HEK293 (cell line): Measurements from ENCODE around the gene ALS2.

Experiments used
- CTCF ChIA-PET: fragments of 350-600 bp; formaldehyde crosslinking; extraction: SDS; loops from one replicate; lab custom pipeline; 2021; ENCODE audit warnings: antibody characterized with exemption; lab: Yijun Ruan, JAX
- POLR2A ChIA-PET: fragments of 300-600 bp; formaldehyde crosslinking; extraction: SDS; loops from one replicate; lab custom pipeline; 2020; ENCODE audit warnings: antibody characterized with exemption, inconsistent platforms; lab: Yijun Ruan, JAX
- H3K27ac ChIP-seq: fragments of 200-500 bp; sonication (Bioruptor generic); 2 replicates; pipeline ENCODE4 v1.5.1; 2014; ENCODE audit warnings: low read depth, low read length, control low read depth, inconsistent platforms; ENCODE audit errors: extremely low read depth
- H3K36me3 ChIP-seq, 2 experiments: fragments of 200-500 bp in 1 of 2; sonication (Bioruptor generic) in 1 of 2; 1 replicate in 1 of 2; 2 replicates in 1 of 2; pipeline ENCODE4 v1.5.1; 2014 to 2017; ENCODE audit warnings: inconsistent platforms in 2 of 2, low read length in 2 of 2; ENCODE audit not compliant: control insufficient read depth in 2 of 2, insufficient read depth in 1 of 2
- H3K4me1 ChIP-seq: fragments of 200-500 bp; sonication (Bioruptor generic); 2 replicates; pipeline ENCODE4 v1.5.1; 2014; ENCODE audit warnings: mild to moderate bottlenecking, low read length, inconsistent platforms; ENCODE audit not compliant: control insufficient read depth, insufficient read depth
- H3K4me3 ChIP-seq: 2 replicates; pipeline ENCODE4 v1.5.1; 2011; ENCODE audit warnings: low read depth, mild to moderate bottlenecking, control low read depth, low read length, moderate library complexity
- H3K9me3 ChIP-seq: fragments of 200-500 bp; sonication (Bioruptor generic); 2 replicates; pipeline ENCODE4 v1.5.1; 2014; ENCODE audit warnings: low read depth, low read length, inconsistent platforms; ENCODE audit not compliant: control insufficient read depth, insufficient read depth
- EGR2 ChIP-seq: fragments of 450-650 bp; formaldehyde crosslinking; IDR thresholded peaks from 2 replicates; pipeline ENCODE4 v1.5.1; 2016; ENCODE audit warnings: low read depth, missing biosample characterization, missing genetic modification characterization
- GFI1B ChIP-seq: fragments of 450-650 bp; formaldehyde crosslinking; IDR thresholded peaks from 2 replicates; pipeline ENCODE4 v1.5.1; 2016; ENCODE audit warnings: missing biosample characterization, missing genetic modification characterization
- KLF17 ChIP-seq: fragments of 450-650 bp; formaldehyde crosslinking; IDR thresholded peaks from 2 replicates; pipeline ENCODE4 v1.5.1; 2016; ENCODE audit warnings: missing biosample characterization, missing genetic modification characterization
- KLF8 ChIP-seq: fragments of 450-650 bp; formaldehyde crosslinking; IDR thresholded peaks from 2 replicates; pipeline ENCODE4 v1.5.1; 2016; ENCODE audit warnings: missing biosample characterization, missing genetic modification characterization
- SCRT2 ChIP-seq: fragments of 450-650 bp; formaldehyde crosslinking; IDR thresholded peaks from 2 replicates; pipeline ENCODE4 v1.5.1; 2016; ENCODE audit warnings: missing biosample characterization, missing genetic modification characterization
- ZBTB21 ChIP-seq: fragments of 450-650 bp; formaldehyde crosslinking; IDR thresholded peaks from 2 replicates; pipeline ENCODE4 v1.5.1; 2017; ENCODE audit warnings: missing biosample characterization, missing genetic modification characterization
- ZBTB7A ChIP-seq: fragments of 450-650 bp; formaldehyde crosslinking; IDR thresholded peaks from 2 replicates; pipeline ENCODE4 v1.5.1; 2016; ENCODE audit warnings: low read depth, missing biosample characterization, missing genetic modification characterization
- ZFHX2 ChIP-seq: fragments of 450-650 bp; formaldehyde crosslinking; conservative IDR thresholded peaks from 2 replicates; pipeline ENCODE4 v1.5.1; 2016; ENCODE audit warnings: missing biosample characterization, missing genetic modification characterization
- ZFP41 ChIP-seq: fragments of 450-650 bp; formaldehyde crosslinking; IDR thresholded peaks from 2 replicates; pipeline ENCODE4 v1.5.1; 2016; ENCODE audit warnings: missing biosample characterization, missing genetic modification characterization, borderline replicate concordance
- ZNF112 ChIP-seq: fragments of 450-650 bp; formaldehyde crosslinking; IDR thresholded peaks from 2 replicates; pipeline ENCODE4 v1.5.0; 2017; ENCODE audit warnings: missing biosample characterization, missing genetic modification characterization
- ZNF19 ChIP-seq: fragments of 450-650 bp; formaldehyde crosslinking; IDR thresholded peaks from 2 replicates; pipeline ENCODE4; 2016; ENCODE audit warnings: missing biosample characterization, missing genetic modification characterization, low read depth
- ZNF26 ChIP-seq: fragments of 450-650 bp; formaldehyde crosslinking; IDR thresholded peaks from 2 replicates; pipeline ENCODE4 v1.5.1; 2016; ENCODE audit warnings: missing biosample characterization, missing genetic modification characterization
- ZNF391 ChIP-seq: fragments of 450-650 bp; formaldehyde crosslinking; IDR thresholded peaks from 2 replicates; pipeline ENCODE4 v1.5.1; 2016; ENCODE audit warnings: low read depth, missing biosample characterization, missing genetic modification characterization, borderline replicate concordance
- ZNF513 ChIP-seq: fragments of 450-650 bp; IDR thresholded peaks from 2 replicates; pipeline ENCODE4 v1.5.1; 2018; ENCODE audit warnings: missing biosample characterization, missing genetic modification characterization
- ZNF626 ChIP-seq: fragments of 450-650 bp; sonication (Bioruptor Pico); formaldehyde crosslinking; IDR thresholded peaks from 2 replicates; pipeline ENCODE4 v1.5.1; 2018; ENCODE audit warnings: missing biosample characterization, missing genetic modification characterization, inconsistent platforms
- ZNF639 ChIP-seq: fragments of 450-650 bp; formaldehyde crosslinking; IDR thresholded peaks from 2 replicates; pipeline ENCODE4 v1.5.1; 2016; ENCODE audit warnings: missing biosample characterization, missing genetic modification characterization
- ZNF677 ChIP-seq: fragments of 450-650 bp; IDR thresholded peaks from 2 replicates; pipeline ENCODE4 v1.5.0; 2018; ENCODE audit warnings: missing biosample characterization, mild to moderate bottlenecking, missing genetic modification characterization, moderate library complexity
- ZNF785 ChIP-seq: fragments of 450-650 bp; formaldehyde crosslinking; IDR thresholded peaks from 2 replicates; pipeline ENCODE4 v1.5.1; 2016; ENCODE audit warnings: missing biosample characterization, missing genetic modification characterization
- TF ChIP-seq, protein P1 (sequence below): fragments of 450-650 bp; formaldehyde crosslinking; IDR thresholded peaks from 2 replicates; pipeline ENCODE4 v1.5.1; 2016; ENCODE audit warnings: missing biosample characterization, missing genetic modification characterization, low read depth

The ALS2 gene

GRCh38 chr2:201746551-201746950, 34.2 kb downstream of the ALS2 start (continued):
- TF ChIP-seq, protein P1, sequence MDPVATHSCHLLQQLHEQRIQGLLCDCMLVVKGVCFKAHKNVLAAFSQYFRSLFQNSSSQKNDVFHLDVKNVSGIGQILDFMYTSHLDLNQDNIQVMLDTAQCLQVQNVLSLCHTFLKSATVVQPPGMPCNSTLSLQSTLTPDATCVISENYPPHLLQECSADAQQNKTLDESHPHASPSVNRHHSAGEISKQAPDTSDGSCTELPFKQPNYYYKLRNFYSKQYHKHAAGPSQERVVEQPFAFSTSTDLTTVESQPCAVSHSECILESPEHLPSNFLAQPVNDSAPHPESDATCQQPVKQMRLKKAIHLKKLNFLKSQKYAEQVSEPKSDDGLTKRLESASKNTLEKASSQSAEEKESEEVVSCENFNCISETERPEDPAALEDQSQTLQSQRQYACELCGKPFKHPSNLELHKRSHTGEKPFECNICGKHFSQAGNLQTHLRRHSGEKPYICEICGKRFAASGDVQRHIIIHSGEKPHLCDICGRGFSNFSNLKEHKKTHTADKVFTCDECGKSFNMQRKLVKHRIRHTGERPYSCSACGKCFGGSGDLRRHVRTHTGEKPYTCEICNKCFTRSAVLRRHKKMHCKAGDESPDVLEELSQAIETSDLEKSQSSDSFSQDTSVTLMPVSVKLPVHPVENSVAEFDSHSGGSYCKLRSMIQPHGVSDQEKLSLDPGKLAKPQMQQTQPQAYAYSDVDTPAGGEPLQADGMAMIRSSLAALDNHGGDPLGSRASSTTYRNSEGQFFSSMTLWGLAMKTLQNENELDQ (tag by site-specific recombination): no peak
- TF ChIP-seq KLF17: no peak
- TF ChIP-seq ZBTB21 (tag by site-specific recombination): no peak
- no peak for TF ChIP-seq ZNF391 (tag by site-specific recombination)
- TF ChIP-seq, all 188 proteins: peak for 0

DNA sequence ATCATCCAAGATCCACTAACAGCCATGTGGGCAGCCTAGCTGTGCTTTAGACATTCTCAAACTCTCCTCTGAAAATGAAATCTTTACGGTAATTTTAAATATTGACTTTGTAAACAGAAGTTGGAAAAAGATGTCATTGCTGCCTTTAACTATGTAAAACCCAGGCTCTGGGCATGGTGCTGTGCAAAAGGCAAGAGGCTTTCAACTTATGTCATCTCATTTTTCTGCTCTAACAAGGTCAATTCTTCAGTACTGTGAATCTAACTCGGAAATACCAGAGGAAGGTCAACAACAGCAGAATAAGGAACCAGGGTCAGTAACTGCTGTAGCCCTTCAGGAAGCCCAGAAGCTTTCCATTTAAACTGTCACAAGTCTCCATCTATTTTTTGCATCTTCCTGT, 45.2 kb downstream of the ALS2 start:
- ChIA-PET CTCF (interaction anchor here (0.6 kb wide), 2 partner anchors 724 to 737 kb away, joined by 3 to 6 read pairs; no protein-coding TSS in a partner anchor), POLR2A (no interaction called here)
- TF ChIP-seq ZNF112 (tag by site-specific recombination) (no peak), GFI1B (tag by site-specific recombination) (no peak), ZNF19 (tag by site-specific recombination) (no peak), ZFHX2 (tag by site-specific recombination) (no peak)
- TF ChIP-seq, protein P1 (tag by site-specific recombination): no peak
- H3K27ac ChIP-seq: no peak overlapping the region
- H3K4me1 ChIP-seq: no peaks in the 10 kb centered on the region
- peaks cover 35 to 63% of the 10 kb centered on the region in 2 experiments for H3K36me3 ChIP-seq
- no peaks in the 10 kb centered on the region; the same call in 1 of the 2 replicates for H3K9me3 ChIP-seq
- H3K4me3 ChIP-seq: no peak overlapping the region

DNA sequence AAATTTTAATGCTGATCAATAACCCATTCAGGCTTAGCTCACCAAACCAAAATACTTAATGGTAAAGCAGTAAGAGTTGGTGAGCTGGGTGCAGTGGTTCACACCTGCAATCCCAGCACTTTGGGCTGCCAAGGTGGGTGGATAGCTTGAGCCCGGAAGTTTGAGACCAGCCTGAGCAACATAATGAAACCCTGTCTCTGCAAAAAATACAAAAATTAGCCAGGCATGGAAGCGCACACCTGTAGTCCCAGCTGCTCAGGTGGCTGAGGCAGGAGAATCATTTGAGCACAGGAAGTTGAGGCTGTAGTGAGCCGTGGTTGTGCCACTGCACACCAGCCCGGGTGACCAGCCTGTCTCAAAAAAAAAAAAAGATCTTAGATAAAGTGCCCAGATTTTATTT, 46.6 kb downstream of the ALS2 start:
- ChIA-PET CTCF (interaction anchor here (0.6 to 1.7 kb wide), 2 partner anchors 502 to 1654 kb away, joined by 3 to 5 read pairs; no protein-coding TSS in a partner anchor), POLR2A (no interaction called here)
- H3K4me1 ChIP-seq: no peaks in the 10 kb centered on the region
- peaks cover 35 to 70% of the 10 kb centered on the region in 2 experiments for H3K36me3 ChIP-seq
- TF ChIP-seq ZBTB7A (tag by site-specific recombination): no peak
- TF ChIP-seq ZNF626: no peak
- no peak for TF ChIP-seq ZNF677 (tag by site-specific recombination)
- TF ChIP-seq ZNF513 (tag by site-specific recombination): no peak
- no peak for TF ChIP-seq ZFP41 (tag by site-specific recombination)
- no peak for TF ChIP-seq SCRT2 (tag by site-specific recombination)
- TF ChIP-seq ZNF26 (tag by site-specific recombination): no peak
- TF ChIP-seq KLF8 (tag by site-specific recombination): no peak
- no peak for TF ChIP-seq ZNF639
- TF ChIP-seq ZNF785: no peak
- no peak for TF ChIP-seq EGR2 (tag by site-specific recombination)
- H3K27ac ChIP-seq: no peak overlapping the region
- H3K4me3 ChIP-seq: no peak overlapping the region
- no peaks in the 10 kb centered on the region; the same call in 1 of the 2 replicates for H3K9me3 ChIP-seq
